ENCODE measurements around the gene ANXA9.

ANXA9 gene

GRCh38 chr1:151002051-151002450 is 20.0 kb downstream of the ANXA9 start:
- no peaks in the 10 kb centered on the region for H3K36me3 ChIP-seq (ENCODE audit: insufficient read depth, low read length)
- H3K4me3 ChIP-seq = no peak overlapping the region
- H3K9me3 ChIP-seq (ENCODE audit: low read depth, low read length) = no peaks in the 10 kb centered on the region
- DNase-seq (ENCODE audit: low read depth, low spot score) = no peak
- no peak overlapping the region for H3K9ac ChIP-seq (ENCODE audit: insufficient read length)
- TF ChIP-seq EZH2 (IDR thresholded peaks at IDR 0.05) = no peak
- TF ChIP-seq POLR2AphosphoS5 (IDR thresholded peaks at IDR 0.05; ENCODE audit: borderline replicate concordance, low read depth, low read length) = no peak
- no peak for TF ChIP-seq FOXP2 (optimal IDR thresholded peaks at IDR 0.05; ENCODE audit: control extremely low read depth, extremely low read length, insufficient read depth)
- no peak overlapping the region for H3K27ac ChIP-seq

- H3K9ac ChIP-seq (ENCODE audit: insufficient read length) = no peak overlapping the region
- H3K4me3 ChIP-seq = no peak overlapping the region
- H3K27ac ChIP-seq = no peak overlapping the region
- no peaks in the 10 kb centered on the region for H3K9me3 ChIP-seq (ENCODE audit: low read depth, low read length)
- DNase-seq (ENCODE audit: low read depth, low spot score) = no peak
- no peaks in the 10 kb centered on the region for H3K36me3 ChIP-seq (ENCODE audit: insufficient read depth, low read length)
- no peak for TF ChIP-seq POLR2AphosphoS5 (IDR thresholded peaks at IDR 0.05; ENCODE audit: borderline replicate concordance, low read depth, low read length)
- TF ChIP-seq EZH2 (IDR thresholded peaks at IDR 0.05) = no peak
- no peak for TF ChIP-seq FOXP2 (optimal IDR thresholded peaks at IDR 0.05; ENCODE audit: control extremely low read depth, extremely low read length, insufficient read depth)
Measured at GRCh38 chr1:151002611-151003010, 20.5 kb downstream of the ANXA9 start.

GRCh38 chr1:151003180-151003579 is 21.1 kb downstream of the ANXA9 start:
- Histone ChIP-seq H3K9ac (ENCODE audit: insufficient read length) (peak overlapping the region; percentile 53), H3K27ac (0 out of 2 replicates have a peak overlapping the region, but pooled peaks have one; percentile 9), H3K36me3 (ENCODE audit: insufficient read depth, low read length) (no peaks in the 10 kb centered on the region), H3K4me3 (no peak overlapping the region), H3K9me3 (ENCODE audit: low read depth, low read length) (no peaks in the 10 kb centered on the region)
- TF ChIP-seq POLR2AphosphoS5 (IDR thresholded peaks at IDR 0.05; ENCODE audit: borderline replicate concordance, low read depth, low read length) (no peak), EZH2 (IDR thresholded peaks at IDR 0.05) (no peak), FOXP2 (optimal IDR thresholded peaks at IDR 0.05; ENCODE audit: control extremely low read depth, extremely low read length, insufficient read depth) (no peak)
- DNase-seq (ENCODE audit: low read depth, low spot score) = no peak

GRCh38 chr1:151005729-151006319 is 23.7 kb downstream of the ANXA9 start:
- Histone ChIP-seq H3K4me3 (peak overlapping the region; percentile 85), H3K9ac (ENCODE audit: insufficient read length) (peak overlapping the region; percentile 85), H3K9me3 (ENCODE audit: low read depth, low read length) (no peaks in the 10 kb centered on the region), H3K27ac (peak overlapping the region; percentile 84; the same call in 1 of the 2 replicates), H3K36me3 (ENCODE audit: insufficient read depth, low read length) (no peaks in the 10 kb centered on the region)
- TF ChIP-seq FOXP2 (optimal IDR thresholded peaks at IDR 0.05; ENCODE audit: control extremely low read depth, extremely low read length, insufficient read depth) (no peak), POLR2AphosphoS5 (IDR thresholded peaks at IDR 0.05; ENCODE audit: borderline replicate concordance, low read depth, low read length) (no peak), EZH2 (IDR thresholded peaks at IDR 0.05) (no peak)
- DNase-seq (ENCODE audit: low read depth, low spot score) = no peak

- TF ChIP-seq POLR2AphosphoS5 (IDR thresholded peaks at IDR 0.05; ENCODE audit: borderline replicate concordance, low read depth, low read length) (peak; percentile 52; the same call in 1 of the 2 replicates), FOXP2 (optimal IDR thresholded peaks at IDR 0.05; ENCODE audit: control extremely low read depth, extremely low read length, insufficient read depth) (no peak), EZH2 (IDR thresholded peaks at IDR 0.05) (no peak)
- DNase-seq (ENCODE audit: low read depth, low spot score) = no peak
- peak within 1 kb of the TSS; percentile 94 for H3K4me3 ChIP-seq
- H3K9ac ChIP-seq (ENCODE audit: insufficient read length) = peak within 1 kb of the TSS; percentile 85
- H3K36me3 ChIP-seq (ENCODE audit: insufficient read depth, low read length) = 0 out of 2 replicates have a peak, but pooled peaks cover 4% of the 10 kb centered on the region
- H3K27ac ChIP-seq = peak within 1 kb of the TSS; percentile 84
- H3K9me3 ChIP-seq (ENCODE audit: low read depth, low read length) = no peaks in the 10 kb centered on the region
Measured at GRCh38 chr1:151006327-151007052, 24.4 kb downstream of the ANXA9 start, which contains the start of gene MINDY1. Gene MINDY1, minus strand, starts transcription at chr1:151006902. Its CDS starts 4,285 bp downstream, at chr1:151002617.

- DNase-seq (ENCODE audit: low read depth, low spot score) = no peak
- Histone ChIP-seq H3K9me3 (ENCODE audit: low read depth, low read length) (no peaks in the 10 kb centered on the region), H3K27ac (peak overlapping the region; percentile 60), H3K9ac (ENCODE audit: insufficient read length) (peak overlapping the region; percentile 2), H3K4me3 (peak overlapping the region; percentile 94), H3K36me3 (ENCODE audit: insufficient read depth, low read length) (0 out of 2 replicates have a peak, but pooled peaks cover 4% of the 10 kb centered on the region)
- TF ChIP-seq EZH2 (IDR thresholded peaks at IDR 0.05) = no peak
- no peak for TF ChIP-seq POLR2AphosphoS5 (IDR thresholded peaks at IDR 0.05; ENCODE audit: borderline replicate concordance, low read depth, low read length)
- no peak for TF ChIP-seq FOXP2 (optimal IDR thresholded peaks at IDR 0.05; ENCODE audit: control extremely low read depth, extremely low read length, insufficient read depth)
Measured at GRCh38 chr1:151007853-151008243, 25.8 kb downstream of the ANXA9 start.

GRCh38 chr1:151008244-151009205 is 26.4 kb downstream of the ANXA9 start, which contains the start of gene PRUNE1:
Gene PRUNE1, plus strand, starts transcription at chr1:151008449. Its CDS starts 184 bp downstream, at chr1:151008633.
- peak within 1 kb of the TSS; percentile 82 for H3K9ac ChIP-seq (ENCODE audit: insufficient read length)
- H3K9me3 ChIP-seq (ENCODE audit: low read depth, low read length) = no peaks in the 10 kb centered on the region
- 0 out of 2 replicates have a peak, but pooled peaks cover 4% of the 10 kb centered on the region for H3K36me3 ChIP-seq (ENCODE audit: insufficient read depth, low read length)
- TF ChIP-seq POLR2AphosphoS5 (IDR thresholded peaks at IDR 0.05; ENCODE audit: borderline replicate concordance, low read depth, low read length) (peak; percentile 69), FOXP2 (optimal IDR thresholded peaks at IDR 0.05; ENCODE audit: control extremely low read depth, extremely low read length, insufficient read depth) (peak; percentile 95), EZH2 (IDR thresholded peaks at IDR 0.05) (no peak)
- peak within 1 kb of the TSS; percentile 94 for H3K4me3 ChIP-seq
- DNase-seq (ENCODE audit: low read depth, low spot score) = peak; percentile 66
- peak within 1 kb of the TSS; percentile 60 for H3K27ac ChIP-seq
